ENCODE measurements around the gene NSG2.

The NSG2 gene

GRCh38 chr5:174108745-174109144, 63.2 kb downstream of the NSG2 start:
- H3K4me1 ChIP-seq (ENCODE audit: insufficient read depth, low read length), result no peaks in the 10 kb centered on the region
- H3K27me3 ChIP-seq (ENCODE audit: control insufficient read depth in 1 of 2, insufficient read depth in 2 of 2, low read length in 2 of 2), result no peaks in the 10 kb centered on the region
- H3K9me3 ChIP-seq (ENCODE audit: low read length), result no peaks in the 10 kb centered on the region
- no peak overlapping the region for H3K9ac ChIP-seq (ENCODE audit: low read length)
- no peak overlapping the region for H3K27ac ChIP-seq (ENCODE audit: low read depth, low read length)
- no peaks in the 10 kb centered on the region for H3K36me3 ChIP-seq (ENCODE audit: insufficient read depth, low read length)
- no peak overlapping the region for H3K4me3 ChIP-seq (ENCODE audit: low read depth in 1 of 2, low read length in 2 of 2)

GRCh38 chr5:174109698-174110260, 64.3 kb downstream of the NSG2 start:
- H3K9me3 ChIP-seq (ENCODE audit: low read length), result no peaks in the 10 kb centered on the region
- H3K27me3 ChIP-seq (ENCODE audit: control insufficient read depth in 1 of 2, insufficient read depth in 2 of 2, low read length in 2 of 2), result no peaks in the 10 kb centered on the region
- H3K4me1 ChIP-seq (ENCODE audit: insufficient read depth, low read length), result no peaks in the 10 kb centered on the region
- H3K36me3 ChIP-seq (ENCODE audit: insufficient read depth, low read length), result no peaks in the 10 kb centered on the region
- no peak overlapping the region for H3K4me3 ChIP-seq (ENCODE audit: low read depth in 1 of 2, low read length in 2 of 2)
- no peak overlapping the region for H3K27ac ChIP-seq (ENCODE audit: low read depth, low read length)
- H3K9ac ChIP-seq (ENCODE audit: low read length), result no peak overlapping the region

GRCh38 chr5:174110310-174110709, 64.8 kb downstream of the NSG2 start:
- H3K4me1 ChIP-seq (ENCODE audit: insufficient read depth, low read length), result no peaks in the 10 kb centered on the region

GRCh38 chr5:174111287-174111973, 65.9 kb downstream of the NSG2 start:
- Histone ChIP-seq H3K4me1 (ENCODE audit: insufficient read depth, low read length) (no peaks in the 10 kb centered on the region), H3K36me3 (ENCODE audit: insufficient read depth, low read length) (no peaks in the 10 kb centered on the region), H3K9ac (ENCODE audit: low read length) (no peak overlapping the region), H3K27ac (ENCODE audit: low read depth, low read length) (no peak overlapping the region), H3K27me3 (ENCODE audit: control insufficient read depth in 1 of 2, insufficient read depth in 2 of 2, low read length in 2 of 2) (no peaks in the 10 kb centered on the region), H3K9me3 (ENCODE audit: low read length) (no peaks in the 10 kb centered on the region), H3K4me3 (ENCODE audit: low read depth in 1 of 2, low read length in 2 of 2) (no peak overlapping the region)

More at GRCh38 chr5:174110310-174110709, 64.8 kb downstream of the NSG2 start:
- Histone ChIP-seq H3K4me3 (ENCODE audit: low read depth in 1 of 2, low read length in 2 of 2) (no peak overlapping the region), H3K36me3 (ENCODE audit: insufficient read depth, low read length) (no peaks in the 10 kb centered on the region), H3K9ac (ENCODE audit: low read length) (no peak overlapping the region), H3K9me3 (ENCODE audit: low read length) (no peaks in the 10 kb centered on the region), H3K27ac (ENCODE audit: low read depth, low read length) (no peak overlapping the region), H3K27me3 (ENCODE audit: control insufficient read depth in 1 of 2, insufficient read depth in 2 of 2, low read length in 2 of 2) (no peaks in the 10 kb centered on the region)

- no peaks in the 10 kb centered on the region for H3K36me3 ChIP-seq (ENCODE audit: insufficient read depth, low read length)
- H3K4me1 ChIP-seq (ENCODE audit: insufficient read depth, low read length), result no peaks in the 10 kb centered on the region
- H3K27ac ChIP-seq (ENCODE audit: low read depth, low read length), result no peak overlapping the region
These were observed 69.7 kb downstream of the NSG2 start for GRCh38 chr5:174115226-174115625.

GRCh38 chr5:174118823-174119467, 73.4 kb downstream of the NSG2 start:
- Histone ChIP-seq H3K27ac (ENCODE audit: low read depth, low read length) (no peak overlapping the region), H3K9ac (ENCODE audit: low read length) (no peak overlapping the region), H3K36me3 (ENCODE audit: insufficient read depth, low read length) (no peaks in the 10 kb centered on the region), H3K4me1 (ENCODE audit: insufficient read depth, low read length) (no peaks in the 10 kb centered on the region), H3K27me3 (ENCODE audit: control insufficient read depth in 1 of 2, insufficient read depth in 2 of 2, low read length in 2 of 2) (no peaks in the 10 kb centered on the region), H3K4me3 (ENCODE audit: low read depth in 1 of 2, low read length in 2 of 2) (no peak overlapping the region), H3K9me3 (ENCODE audit: low read length) (no peaks in the 10 kb centered on the region)

More at GRCh38 chr5:174115226-174115625, 69.7 kb downstream of the NSG2 start:
- Histone ChIP-seq H3K9me3 (ENCODE audit: low read length) (no peaks in the 10 kb centered on the region), H3K9ac (ENCODE audit: low read length) (no peak overlapping the region), H3K4me3 (ENCODE audit: low read depth in 1 of 2, low read length in 2 of 2) (no peak overlapping the region), H3K27me3 (ENCODE audit: control insufficient read depth in 1 of 2, insufficient read depth in 2 of 2, low read length in 2 of 2) (no peaks in the 10 kb centered on the region)

- Histone ChIP-seq H3K27ac (ENCODE audit: low read depth, low read length) (no peak overlapping the region), H3K9ac (ENCODE audit: low read length) (no peak overlapping the region), H3K36me3 (ENCODE audit: insufficient read depth, low read length) (no peaks in the 10 kb centered on the region), H3K27me3 (ENCODE audit: control insufficient read depth in 1 of 2, insufficient read depth in 2 of 2, low read length in 2 of 2) (no peaks in the 10 kb centered on the region), H3K9me3 (ENCODE audit: low read length) (no peaks in the 10 kb centered on the region), H3K4me1 (ENCODE audit: insufficient read depth, low read length) (no peaks in the 10 kb centered on the region), H3K4me3 (ENCODE audit: low read depth in 1 of 2, low read length in 2 of 2) (no peak overlapping the region)
These were observed 74.0 kb downstream of the NSG2 start for GRCh38 chr5:174119468-174119881.

GRCh38 chr5:174120401-174121005, 75.0 kb downstream of the NSG2 start:
- Histone ChIP-seq H3K9ac (ENCODE audit: low read length) (no peak overlapping the region), H3K4me3 (ENCODE audit: low read depth in 1 of 2, low read length in 2 of 2) (no peak overlapping the region), H3K9me3 (ENCODE audit: low read length) (no peaks in the 10 kb centered on the region), H3K27me3 (ENCODE audit: control insufficient read depth in 1 of 2, insufficient read depth in 2 of 2, low read length in 2 of 2) (no peaks in the 10 kb centered on the region), H3K36me3 (ENCODE audit: insufficient read depth, low read length) (no peaks in the 10 kb centered on the region), H3K27ac (ENCODE audit: low read depth, low read length) (no peak overlapping the region), H3K4me1 (ENCODE audit: insufficient read depth, low read length) (no peaks in the 10 kb centered on the region)

- Histone ChIP-seq H3K27me3 (ENCODE audit: control insufficient read depth in 1 of 2, insufficient read depth in 2 of 2, low read length in 2 of 2) (no peaks in the 10 kb centered on the region), H3K27ac (ENCODE audit: low read depth, low read length) (no peak overlapping the region), H3K4me1 (ENCODE audit: insufficient read depth, low read length) (no peaks in the 10 kb centered on the region), H3K36me3 (ENCODE audit: insufficient read depth, low read length) (no peaks in the 10 kb centered on the region), H3K9me3 (ENCODE audit: low read length) (no peaks in the 10 kb centered on the region), H3K4me3 (ENCODE audit: low read depth in 1 of 2, low read length in 2 of 2) (no peak overlapping the region), H3K9ac (ENCODE audit: low read length) (no peak overlapping the region)
These were observed 89.0 kb downstream of the NSG2 start for GRCh38 chr5:174134545-174134944.

GRCh38 chr5:174139623-174140022, 94.1 kb downstream of the NSG2 start:
- Histone ChIP-seq H3K36me3 (ENCODE audit: insufficient read depth, low read length) (no peaks in the 10 kb centered on the region), H3K9ac (ENCODE audit: low read length) (no peak overlapping the region), H3K4me3 (ENCODE audit: low read depth in 1 of 2, low read length in 2 of 2) (no peak overlapping the region), H3K9me3 (ENCODE audit: low read length) (no peaks in the 10 kb centered on the region), H3K4me1 (ENCODE audit: insufficient read depth, low read length) (no peaks in the 10 kb centered on the region), H3K27ac (ENCODE audit: low read depth, low read length) (no peak overlapping the region), H3K27me3 (ENCODE audit: control insufficient read depth in 1 of 2, insufficient read depth in 2 of 2, low read length in 2 of 2) (no peaks in the 10 kb centered on the region)

GRCh38 chr5:174140452-174141020, 95.0 kb downstream of the NSG2 start:
- Histone ChIP-seq H3K4me3 (ENCODE audit: low read depth in 1 of 2, low read length in 2 of 2) (no peak overlapping the region), H3K9ac (ENCODE audit: low read length) (no peak overlapping the region), H3K4me1 (ENCODE audit: insufficient read depth, low read length) (no peaks in the 10 kb centered on the region), H3K36me3 (ENCODE audit: insufficient read depth, low read length) (no peaks in the 10 kb centered on the region), H3K27me3 (ENCODE audit: control insufficient read depth in 1 of 2, insufficient read depth in 2 of 2, low read length in 2 of 2) (no peaks in the 10 kb centered on the region), H3K27ac (ENCODE audit: low read depth, low read length) (no peak overlapping the region), H3K9me3 (ENCODE audit: low read length) (no peaks in the 10 kb centered on the region)

Measured in muscle layer of colon (tissue), 2 donors.